ENCODE measurements around the gene MALT1. TPM values are rescaled to one million over a fixed set of nuclear protein-coding genes. Genes with fewer than 3 reads are reported as not detected.
A peak's percentile ranks its signal among the peaks of the same experiment; 100 is the strongest.

Gene MALT1
- total RNA-seq, 1 experiment from 2014 or later, result 28.5 TPM

DNA sequence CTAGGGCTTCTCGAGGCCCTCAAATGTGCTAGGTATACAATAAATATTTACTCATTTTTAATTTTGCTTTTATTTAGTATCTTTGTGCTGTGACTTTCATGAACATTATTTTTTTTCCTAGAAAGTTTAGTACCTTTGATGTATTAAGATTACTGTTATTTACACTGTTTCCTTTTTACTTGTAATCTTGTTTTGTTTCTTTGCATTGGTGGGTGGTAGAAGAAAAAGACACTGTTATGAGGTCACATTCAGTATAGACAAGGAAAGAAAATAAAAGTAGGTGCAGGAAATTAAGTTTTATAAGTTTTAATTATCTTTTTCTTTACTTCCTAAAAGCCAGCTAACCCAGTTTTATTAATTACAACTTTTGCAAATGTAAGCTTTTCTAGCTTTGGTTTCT, 23.0 kb downstream of the MALT1 start:
- TF ChIP-seq, protein P1, sequence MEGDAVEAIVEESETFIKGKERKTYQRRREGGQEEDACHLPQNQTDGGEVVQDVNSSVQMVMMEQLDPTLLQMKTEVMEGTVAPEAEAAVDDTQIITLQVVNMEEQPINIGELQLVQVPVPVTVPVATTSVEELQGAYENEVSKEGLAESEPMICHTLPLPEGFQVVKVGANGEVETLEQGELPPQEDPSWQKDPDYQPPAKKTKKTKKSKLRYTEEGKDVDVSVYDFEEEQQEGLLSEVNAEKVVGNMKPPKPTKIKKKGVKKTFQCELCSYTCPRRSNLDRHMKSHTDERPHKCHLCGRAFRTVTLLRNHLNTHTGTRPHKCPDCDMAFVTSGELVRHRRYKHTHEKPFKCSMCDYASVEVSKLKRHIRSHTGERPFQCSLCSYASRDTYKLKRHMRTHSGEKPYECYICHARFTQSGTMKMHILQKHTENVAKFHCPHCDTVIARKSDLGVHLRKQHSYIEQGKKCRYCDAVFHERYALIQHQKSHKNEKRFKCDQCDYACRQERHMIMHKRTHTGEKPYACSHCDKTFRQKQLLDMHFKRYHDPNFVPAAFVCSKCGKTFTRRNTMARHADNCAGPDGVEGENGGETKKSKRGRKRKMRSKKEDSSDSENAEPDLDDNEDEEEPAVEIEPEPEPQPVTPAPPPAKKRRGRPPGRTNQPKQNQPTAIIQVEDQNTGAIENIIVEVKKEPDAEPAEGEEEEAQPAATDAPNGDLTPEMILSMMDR (IDR thresholded peaks at IDR 0.05; ENCODE audit: unreplicated experiment), result no peak
- BruUV-seq (replicated peaks), result no TSS peak

DNA sequence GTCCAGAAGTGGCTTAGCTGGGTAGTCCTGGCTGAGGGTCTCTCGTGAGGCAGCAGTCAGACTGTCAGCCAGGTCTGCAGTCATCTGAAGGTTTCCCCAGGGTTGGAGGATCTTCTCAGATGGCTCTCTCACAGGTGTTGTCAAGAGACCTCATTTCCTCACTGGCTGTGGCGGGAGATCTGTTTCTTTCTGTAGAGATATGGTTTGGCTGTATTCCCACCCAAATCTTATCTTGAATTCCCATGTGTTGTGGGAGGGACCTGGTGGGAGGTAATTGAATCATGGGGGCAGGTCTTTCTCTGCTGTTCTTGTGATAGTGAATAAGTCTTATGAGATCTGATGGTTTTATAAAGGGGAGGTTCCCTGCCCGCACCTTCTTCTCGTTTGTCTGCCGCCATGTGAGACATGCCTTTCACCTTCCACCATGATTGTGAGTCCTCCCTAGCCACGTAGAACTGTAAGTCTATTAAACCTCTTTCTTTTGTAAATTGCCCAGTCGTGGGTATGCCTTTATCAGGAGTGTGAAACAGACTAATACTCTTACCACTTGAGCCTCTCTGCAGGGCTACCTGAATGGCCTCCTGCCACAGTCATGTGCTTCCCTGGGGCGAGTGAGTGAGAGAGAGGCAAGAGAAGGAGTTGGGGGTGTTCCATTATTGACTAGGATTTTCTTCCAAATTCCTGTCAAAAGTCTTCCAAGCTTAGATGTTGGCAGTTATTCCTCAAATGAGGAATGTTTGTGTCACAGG, 23.6 kb downstream of the MALT1 start:
- DNase-seq (ENCODE audit: unreplicated experiment), result no peak
- H3K27me3 Mint-ChIP-seq (ENCODE audit: insufficient read depth, unreplicated experiment), result no peaks in the 10 kb centered on the region
- TF ChIP-seq, protein P1 (IDR thresholded peaks at IDR 0.05; ENCODE audit: unreplicated experiment), result no peak
- H3K4me1 Mint-ChIP-seq (ENCODE audit: insufficient read depth, unreplicated experiment), result peaks cover 8% of the 10 kb centered on the region
- H3K36me3 Mint-ChIP-seq (ENCODE audit: insufficient read depth, unreplicated experiment), result peaks cover 27% of the 10 kb centered on the region
- CTCF ChIA-PET, result interaction anchor here (0.6 kb wide), 1 partner anchor 165 kb away, joined by 3 read pairs; no protein-coding TSS in a partner anchor
- no peaks in the 10 kb centered on the region for H3K9me3 Mint-ChIP-seq (ENCODE audit: unreplicated experiment)
- POLR2A ChIA-PET, result interaction anchor here (0.8 kb wide), 1 partner anchor 25 kb away, joined by 3 read pairs; no protein-coding TSS in a partner anchor
- intact Hi-C loops (cut with micrococcal nuclease), result no loop called here
- no peak overlapping the region for H3K27ac Mint-ChIP-seq (ENCODE audit: low read depth, unreplicated experiment)
- H3K4me3 Mint-ChIP-seq (ENCODE audit: unreplicated experiment), result no peak overlapping the region
- no TSS peak for BruUV-seq (replicated peaks)

More for the DNA sequence above, 23.0 kb downstream of the MALT1 start:
- H3K27ac Mint-ChIP-seq (ENCODE audit: low read depth, unreplicated experiment), result no peak overlapping the region
- no peaks in the 10 kb centered on the region for H3K9me3 Mint-ChIP-seq (ENCODE audit: unreplicated experiment)
- H3K27me3 Mint-ChIP-seq (ENCODE audit: insufficient read depth, unreplicated experiment), result no peaks in the 10 kb centered on the region
- DNase-seq (ENCODE audit: unreplicated experiment), result no peak
- CTCF ChIA-PET, result interaction anchor here (0.6 kb wide), 1 partner anchor 164 kb away, joined by 3 read pairs; no protein-coding TSS in a partner anchor
- intact Hi-C loops (cut with micrococcal nuclease), result no loop called here
- H3K4me3 Mint-ChIP-seq (ENCODE audit: unreplicated experiment), result no peak overlapping the region
- peaks cover 29% of the 10 kb centered on the region for H3K36me3 Mint-ChIP-seq (ENCODE audit: insufficient read depth, unreplicated experiment)
- peaks cover 8% of the 10 kb centered on the region for H3K4me1 Mint-ChIP-seq (ENCODE audit: insufficient read depth, unreplicated experiment)
- POLR2A ChIA-PET, result interaction anchor here (0.8 kb wide), 1 partner anchor 24 kb away, joined by 3 read pairs; no protein-coding TSS in a partner anchor

DNA sequence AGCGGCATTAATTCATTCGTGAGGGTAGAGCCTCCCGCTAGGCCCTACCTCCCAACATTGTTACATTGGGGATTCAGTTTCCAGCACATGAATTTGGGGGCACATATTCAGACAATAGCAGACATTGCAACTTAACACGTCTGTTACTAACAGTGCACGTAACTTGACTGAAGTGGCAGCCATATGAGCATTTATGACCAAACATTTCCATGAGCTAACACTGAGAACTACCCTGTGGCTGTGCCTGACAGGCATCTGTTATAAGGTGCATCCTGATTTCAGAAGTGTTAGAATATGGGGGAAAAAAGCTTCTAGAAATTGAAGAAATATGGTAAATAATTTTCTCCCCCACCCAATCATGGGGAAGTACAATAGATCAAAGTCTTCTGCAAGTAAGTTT, 24.5 kb downstream of the MALT1 start:
- Mint-ChIP-seq H3K4me1 (ENCODE audit: insufficient read depth, unreplicated experiment) (peaks cover 8% of the 10 kb centered on the region), H3K9me3 (ENCODE audit: unreplicated experiment) (no peaks in the 10 kb centered on the region), H3K27ac (ENCODE audit: low read depth, unreplicated experiment) (no peak overlapping the region), H3K27me3 (ENCODE audit: insufficient read depth, unreplicated experiment) (no peaks in the 10 kb centered on the region), H3K4me3 (ENCODE audit: unreplicated experiment) (no peak overlapping the region), H3K36me3 (ENCODE audit: insufficient read depth, unreplicated experiment) (peaks cover 20% of the 10 kb centered on the region)
- TF ChIP-seq, protein P1 (IDR thresholded peaks at IDR 0.05; ENCODE audit: unreplicated experiment), result no peak
- ChIA-PET POLR2A (no interaction called here), CTCF (interaction anchor here (1.1 kb wide), 1 partner anchor 164 kb away, joined by 3 read pairs; no protein-coding TSS in a partner anchor)
- intact Hi-C loops (cut with micrococcal nuclease), result no loop called here
- no peak for DNase-seq (ENCODE audit: unreplicated experiment)
- no TSS peak for BruUV-seq (replicated peaks)

DNA sequence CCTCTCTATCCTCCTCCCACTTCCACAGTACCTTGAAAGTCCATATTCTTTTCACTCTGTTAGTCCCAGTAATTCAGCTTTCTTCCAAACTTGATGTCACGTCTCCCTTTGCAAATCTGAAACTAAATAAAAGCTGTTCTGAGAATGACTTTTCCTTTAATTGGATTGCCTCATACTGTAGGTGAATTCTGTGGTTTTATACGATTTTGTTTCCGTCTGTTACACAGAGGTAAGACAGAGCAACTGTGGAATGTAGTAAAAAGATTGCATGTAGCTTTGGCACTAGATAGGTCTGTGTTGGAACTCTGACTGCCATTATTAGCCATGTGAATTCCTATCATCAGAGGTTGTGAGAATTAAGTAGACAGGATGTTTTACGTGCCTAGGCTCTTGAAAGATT, 25.9 kb downstream of the MALT1 start:
- intact Hi-C loops (cut with micrococcal nuclease), result no loop called here
- H3K4me3 Mint-ChIP-seq (ENCODE audit: unreplicated experiment), result no peak overlapping the region
- ChIA-PET CTCF (interaction anchor here (0.7 to 1.3 kb wide), 2 partner anchors 168 to 816 kb away, joined by 4 to 6 read pairs; no protein-coding TSS in a partner anchor), POLR2A (no interaction called here)
- TF ChIP-seq, protein P1 (IDR thresholded peaks at IDR 0.05; ENCODE audit: unreplicated experiment), result no peak
- no peaks in the 10 kb centered on the region for H3K9me3 Mint-ChIP-seq (ENCODE audit: unreplicated experiment)
- H3K27me3 Mint-ChIP-seq (ENCODE audit: insufficient read depth, unreplicated experiment), result no peaks in the 10 kb centered on the region
- peak overlapping the region; percentile 31 for H3K27ac Mint-ChIP-seq (ENCODE audit: low read depth, unreplicated experiment)
- peaks cover 31% of the 10 kb centered on the region for H3K36me3 Mint-ChIP-seq (ENCODE audit: insufficient read depth, unreplicated experiment)
- H3K4me1 Mint-ChIP-seq (ENCODE audit: insufficient read depth, unreplicated experiment), result peaks cover 13% of the 10 kb centered on the region
- BruUV-seq (replicated peaks), result no TSS peak
- no peak for DNase-seq (ENCODE audit: unreplicated experiment)
